ENCODE data around the gene CABP7.

Gene CABP7

GRCh38 chr22:29726512-29727130 lies 6.8 kb downstream of the CABP7 start:
- Histone ChIP-seq H2AK5ac (ENCODE audit: low read length, severe bottlenecking) (no peak overlapping the region), H3K4me2 (ENCODE audit: low read length, poor library complexity, severe bottlenecking) (peak overlapping the region; percentile 29), H3K9me3 (ENCODE audit: control insufficient read depth, low read length) (no peaks in the 10 kb centered on the region), H3K27ac (ENCODE audit: low read length, poor library complexity, severe bottlenecking) (no peak overlapping the region), H2BK15ac (ENCODE audit: low read depth, poor library complexity, severe bottlenecking) (no peak overlapping the region), H3K23ac (ENCODE audit: low read length in 2 of 2) (peak overlapping the region in 1 of 2 experiments; percentile 29), H3K14ac (ENCODE audit: low read length in 2 of 2) (no peak overlapping the region), H2BK12ac (ENCODE audit: low read length in 2 of 2) (no peak overlapping the region), H3K18ac (ENCODE audit: low read depth in 1 of 2, low read length in 2 of 2) (no peak overlapping the region), H4K8ac (ENCODE audit: low read length) (no peak overlapping the region), H3K27me3 (ENCODE audit: control insufficient read depth in 1 of 2, insufficient read depth in 1 of 2, low read length in 2 of 2) (peaks cover 52 to 54% of the 10 kb centered on the region in 2 experiments), H3K36me3 (ENCODE audit: control insufficient read depth in 1 of 2, insufficient read depth in 2 of 2, low read depth in 1 of 2, low read length in 2 of 2) (peaks cover 4 to 21% of the 10 kb centered on the region in 2 experiments), H3K79me1 (replicated peaks; ENCODE audit: low read length, poor library complexity, severe bottlenecking) (no peaks in the 10 kb centered on the region), H3K4me3 (ENCODE audit: insufficient read depth in 1 of 2, low read depth in 1 of 2, low read length in 2 of 2) (peak overlapping the region in 1 of 2 experiments; percentile 18), H3K9ac (ENCODE audit: low read length) (no peak overlapping the region), H2AFZ (ENCODE audit: low read depth, low read length) (no peak overlapping the region), H4K91ac (ENCODE audit: low read length) (no peak overlapping the region), H2BK120ac (ENCODE audit: low read depth, low read length) (no peak overlapping the region), H3K4ac (ENCODE audit: low read depth in 1 of 2, low read length in 2 of 2) (no peak overlapping the region), H2BK5ac (ENCODE audit: low read depth, low read length, poor library complexity, severe bottlenecking) (no peak overlapping the region), H3K4me1 (ENCODE audit: control insufficient read depth, insufficient read depth, low read depth, low read length) (peaks cover 9% of the 10 kb centered on the region)
- 38% methylated on average over 15 of the region's 15 CpGs for WGBS
- DNase-seq: no peak

GRCh38 chr22:29727131-29727523 lies 7.3 kb downstream of the CABP7 start:
- no peak overlapping the region for H3K4ac ChIP-seq (ENCODE audit: low read depth in 1 of 2, low read length in 2 of 2)
- no peak overlapping the region for H2AFZ ChIP-seq (ENCODE audit: low read depth, low read length)
- H3K14ac ChIP-seq (ENCODE audit: low read length in 2 of 2): no peak overlapping the region
- peaks cover 47 to 49% of the 10 kb centered on the region in 2 experiments for H3K27me3 ChIP-seq (ENCODE audit: control insufficient read depth in 1 of 2, insufficient read depth in 1 of 2, low read length in 2 of 2)
- H4K8ac ChIP-seq (ENCODE audit: low read length): no peak overlapping the region
- no peak overlapping the region for H3K9ac ChIP-seq (ENCODE audit: low read length)
- H3K4me3 ChIP-seq (ENCODE audit: insufficient read depth in 1 of 2, low read depth in 1 of 2, low read length in 2 of 2): peak overlapping the region in 1 of 2 experiments; percentile 18
- H2BK120ac ChIP-seq (ENCODE audit: low read depth, low read length): no peak overlapping the region
- H3K9me3 ChIP-seq (ENCODE audit: control insufficient read depth, low read length): no peaks in the 10 kb centered on the region
- no peak overlapping the region for H2BK12ac ChIP-seq (ENCODE audit: low read length in 2 of 2)
- no peak overlapping the region for H3K23ac ChIP-seq (ENCODE audit: low read length in 2 of 2)
- no peak overlapping the region for H3K27ac ChIP-seq (ENCODE audit: low read length, poor library complexity, severe bottlenecking)
- H4K91ac ChIP-seq (ENCODE audit: low read length): no peak overlapping the region
- no peak overlapping the region for H2AK5ac ChIP-seq (ENCODE audit: low read length, severe bottlenecking)
- peaks cover 4 to 25% of the 10 kb centered on the region in 2 experiments for H3K36me3 ChIP-seq (ENCODE audit: control insufficient read depth in 1 of 2, insufficient read depth in 2 of 2, low read depth in 1 of 2, low read length in 2 of 2)
- H3K18ac ChIP-seq (ENCODE audit: low read depth in 1 of 2, low read length in 2 of 2): no peak overlapping the region
- H2BK5ac ChIP-seq (ENCODE audit: low read depth, low read length, poor library complexity, severe bottlenecking): no peak overlapping the region
- no peak overlapping the region for H2BK15ac ChIP-seq (ENCODE audit: low read depth, poor library complexity, severe bottlenecking)
- peaks cover 7% of the 10 kb centered on the region for H3K4me1 ChIP-seq (ENCODE audit: control insufficient read depth, insufficient read depth, low read depth, low read length)
- 8% methylated on average over 16 of the region's 17 CpGs for WGBS
- peak; percentile 42 for DNase-seq
- peak overlapping the region; percentile 29 for H3K4me2 ChIP-seq (ENCODE audit: low read length, poor library complexity, severe bottlenecking)
- H3K79me1 ChIP-seq (replicated peaks; ENCODE audit: low read length, poor library complexity, severe bottlenecking): no peaks in the 10 kb centered on the region

GRCh38 chr22:29729161-29729560 lies 9.4 kb downstream of the CABP7 start:
- H2BK12ac ChIP-seq (ENCODE audit: low read length in 2 of 2): no peak overlapping the region
- peaks cover 27 to 28% of the 10 kb centered on the region in 2 experiments for H3K27me3 ChIP-seq (ENCODE audit: control insufficient read depth in 1 of 2, insufficient read depth in 1 of 2, low read length in 2 of 2)
- H3K4me1 ChIP-seq (ENCODE audit: control insufficient read depth, insufficient read depth, low read depth, low read length): peaks cover 15% of the 10 kb centered on the region
- no peak overlapping the region for H3K23ac ChIP-seq (ENCODE audit: low read length in 2 of 2)
- no peak for DNase-seq
- H2AFZ ChIP-seq (ENCODE audit: low read depth, low read length): no peak overlapping the region
- WGBS: 94% methylated on average over 19 of the region's 20 CpGs
- no peak overlapping the region for H3K18ac ChIP-seq (ENCODE audit: low read depth in 1 of 2, low read length in 2 of 2)
- H3K79me1 ChIP-seq (replicated peaks; ENCODE audit: low read length, poor library complexity, severe bottlenecking): no peaks in the 10 kb centered on the region
- H3K9me3 ChIP-seq (ENCODE audit: control insufficient read depth, low read length): no peaks in the 10 kb centered on the region
- H4K91ac ChIP-seq (ENCODE audit: low read length): no peak overlapping the region
- no peak overlapping the region for H4K8ac ChIP-seq (ENCODE audit: low read length)
- no peak overlapping the region for H3K4ac ChIP-seq (ENCODE audit: low read depth in 1 of 2, low read length in 2 of 2)
- H3K9ac ChIP-seq (ENCODE audit: low read length): no peak overlapping the region
- H3K4me3 ChIP-seq (ENCODE audit: insufficient read depth in 1 of 2, low read depth in 1 of 2, low read length in 2 of 2): no peak overlapping the region
- no peak overlapping the region for H2BK15ac ChIP-seq (ENCODE audit: low read depth, poor library complexity, severe bottlenecking)
- H2BK5ac ChIP-seq (ENCODE audit: low read depth, low read length, poor library complexity, severe bottlenecking): no peak overlapping the region
- H2BK120ac ChIP-seq (ENCODE audit: low read depth, low read length): no peak overlapping the region
- no peak overlapping the region for H2AK5ac ChIP-seq (ENCODE audit: low read length, severe bottlenecking)
- no peak overlapping the region for H3K14ac ChIP-seq (ENCODE audit: low read length in 2 of 2)
- no peak overlapping the region for H3K4me2 ChIP-seq (ENCODE audit: low read length, poor library complexity, severe bottlenecking)
- peaks cover 4 to 32% of the 10 kb centered on the region in 2 experiments for H3K36me3 ChIP-seq (ENCODE audit: control insufficient read depth in 1 of 2, insufficient read depth in 2 of 2, low read depth in 1 of 2, low read length in 2 of 2)
- H3K27ac ChIP-seq (ENCODE audit: low read length, poor library complexity, severe bottlenecking): no peak overlapping the region

- Histone ChIP-seq H3K79me1 (replicated peaks; ENCODE audit: low read length, poor library complexity, severe bottlenecking) (no peaks in the 10 kb centered on the region), H2AFZ (ENCODE audit: low read depth, low read length) (no peak overlapping the region), H4K91ac (ENCODE audit: low read length) (peak overlapping the region; percentile 10), H3K14ac (ENCODE audit: low read length in 2 of 2) (no peak overlapping the region), H3K36me3 (ENCODE audit: control insufficient read depth in 1 of 2, insufficient read depth in 2 of 2, low read depth in 1 of 2, low read length in 2 of 2) (peaks cover 4 to 49% of the 10 kb centered on the region in 2 experiments), H3K9me3 (ENCODE audit: control insufficient read depth, low read length) (no peaks in the 10 kb centered on the region), H2BK12ac (ENCODE audit: low read length in 2 of 2) (no peak overlapping the region), H2BK15ac (ENCODE audit: low read depth, poor library complexity, severe bottlenecking) (no peak overlapping the region), H3K23ac (ENCODE audit: low read length in 2 of 2) (no peak overlapping the region), H2AK5ac (ENCODE audit: low read length, severe bottlenecking) (no peak overlapping the region), H3K4ac (ENCODE audit: low read depth in 1 of 2, low read length in 2 of 2) (no peak overlapping the region), H3K18ac (ENCODE audit: low read depth in 1 of 2, low read length in 2 of 2) (no peak overlapping the region), H4K8ac (ENCODE audit: low read length) (no peak overlapping the region), H3K27me3 (ENCODE audit: control insufficient read depth in 1 of 2, insufficient read depth in 1 of 2, low read length in 2 of 2) (peaks cover 6 to 8% of the 10 kb centered on the region in 2 experiments), H2BK120ac (ENCODE audit: low read depth, low read length) (no peak overlapping the region), H3K27ac (ENCODE audit: low read length, poor library complexity, severe bottlenecking) (no peak overlapping the region), H3K4me3 (ENCODE audit: insufficient read depth in 1 of 2, low read depth in 1 of 2, low read length in 2 of 2) (no peak overlapping the region), H3K4me2 (ENCODE audit: low read length, poor library complexity, severe bottlenecking) (no peak overlapping the region), H3K9ac (ENCODE audit: low read length) (no peak overlapping the region), H3K4me1 (ENCODE audit: control insufficient read depth, insufficient read depth, low read depth, low read length) (peaks cover 15% of the 10 kb centered on the region), H2BK5ac (ENCODE audit: low read depth, low read length, poor library complexity, severe bottlenecking) (no peak overlapping the region)
- WGBS: 87% methylated on average over 16 of the region's 18 CpGs
- DNase-seq: no peak
Observed at GRCh38 chr22:29731058-29731850, 11.5 kb downstream of the CABP7 start.

All from mesenchymal stem cell (in vitro differentiated cells and primary cell).